HCT116 (cell line): ENCODE data around the gene MYCBP2.

Experiments
- EGR1 ChIP-seq: IDR thresholded peaks from 2 replicates; pipeline ENCODE4 v1.6.1; 2012; ENCODE audit warnings: low read depth
- EZH2phosphoT487 ChIP-seq: fragments of 200-600 bp; IDR thresholded peaks from 2 replicates; pipeline ENCODE4 v1.6.1; 2018; ENCODE audit warnings: antibody characterized with exemption, borderline replicate concordance
- MAX ChIP-seq: IDR thresholded peaks from 2 replicates; pipeline ENCODE4 v1.6.1; 2012
- POLR2A ChIP-seq: IDR thresholded peaks from 2 replicates; pipeline ENCODE4 v1.7.0; 2011; ENCODE audit warnings: borderline replicate concordance; ENCODE audit not compliant: insufficient read depth, insufficient read length; ENCODE audit errors: extremely low read depth
- SP1 ChIP-seq: IDR thresholded peaks from 2 replicates; pipeline ENCODE4 v1.6.1; 2012; ENCODE audit warnings: low read depth
- TF ChIP-seq, protein P1 (sequence below), 3 experiments: fragments of 200-600 bp in 1 of 3; sonication (generic) in 1 of 3; IDR thresholded peaks in 2 of 3; conservative IDR thresholded peaks in 1 of 3; 2 replicates each; pipeline ENCODE4 v1.5.1; 2012 to 2017; ENCODE audit warnings: low read depth in 2 of 3, low read length in 2 of 3, antibody characterized with exemption in 1 of 3, borderline replicate concordance in 1 of 3, control low read depth in 1 of 3, mild to moderate bottlenecking in 1 of 3, mixed read lengths in 1 of 3, mixed run types in 1 of 3, moderate library complexity in 1 of 3; ENCODE audit not compliant: insufficient read depth in 1 of 3

- TF ChIP-seq EGR1, result no peak
- no peak for TF ChIP-seq SP1
- TF ChIP-seq, protein P1, sequence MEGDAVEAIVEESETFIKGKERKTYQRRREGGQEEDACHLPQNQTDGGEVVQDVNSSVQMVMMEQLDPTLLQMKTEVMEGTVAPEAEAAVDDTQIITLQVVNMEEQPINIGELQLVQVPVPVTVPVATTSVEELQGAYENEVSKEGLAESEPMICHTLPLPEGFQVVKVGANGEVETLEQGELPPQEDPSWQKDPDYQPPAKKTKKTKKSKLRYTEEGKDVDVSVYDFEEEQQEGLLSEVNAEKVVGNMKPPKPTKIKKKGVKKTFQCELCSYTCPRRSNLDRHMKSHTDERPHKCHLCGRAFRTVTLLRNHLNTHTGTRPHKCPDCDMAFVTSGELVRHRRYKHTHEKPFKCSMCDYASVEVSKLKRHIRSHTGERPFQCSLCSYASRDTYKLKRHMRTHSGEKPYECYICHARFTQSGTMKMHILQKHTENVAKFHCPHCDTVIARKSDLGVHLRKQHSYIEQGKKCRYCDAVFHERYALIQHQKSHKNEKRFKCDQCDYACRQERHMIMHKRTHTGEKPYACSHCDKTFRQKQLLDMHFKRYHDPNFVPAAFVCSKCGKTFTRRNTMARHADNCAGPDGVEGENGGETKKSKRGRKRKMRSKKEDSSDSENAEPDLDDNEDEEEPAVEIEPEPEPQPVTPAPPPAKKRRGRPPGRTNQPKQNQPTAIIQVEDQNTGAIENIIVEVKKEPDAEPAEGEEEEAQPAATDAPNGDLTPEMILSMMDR (IDR thresholded peaks at IDR 0.05 in 2 of 3, conservative IDR thresholded peaks at IDR 0.05 in 1 of 3; ENCODE audit: borderline replicate concordance in 1 of 3, insufficient read depth in 1 of 3, low read depth in 2 of 3, low read length in 2 of 3), result no peak
- no peak for TF ChIP-seq MAX
- TF ChIP-seq POLR2A, result no peak
- no peak for TF ChIP-seq EZH2phosphoT487
These were observed 100.9 kb downstream of the MYCBP2 start for GRCh38 chr13:77225946-77226345.
